HG02885 (cell line): ENCODE data around the gene ALDH16A1.

Experiments used
- ATAC-seq: cut with Tn5 transposase; IDR thresholded peaks from one replicate; pipeline ENCODE4 v1.9.1; 2021; ENCODE audit warnings: mild to moderate bottlenecking; ENCODE audit not compliant: unreplicated experiment, poor library complexity

ALDH16A1 gene

DNA sequence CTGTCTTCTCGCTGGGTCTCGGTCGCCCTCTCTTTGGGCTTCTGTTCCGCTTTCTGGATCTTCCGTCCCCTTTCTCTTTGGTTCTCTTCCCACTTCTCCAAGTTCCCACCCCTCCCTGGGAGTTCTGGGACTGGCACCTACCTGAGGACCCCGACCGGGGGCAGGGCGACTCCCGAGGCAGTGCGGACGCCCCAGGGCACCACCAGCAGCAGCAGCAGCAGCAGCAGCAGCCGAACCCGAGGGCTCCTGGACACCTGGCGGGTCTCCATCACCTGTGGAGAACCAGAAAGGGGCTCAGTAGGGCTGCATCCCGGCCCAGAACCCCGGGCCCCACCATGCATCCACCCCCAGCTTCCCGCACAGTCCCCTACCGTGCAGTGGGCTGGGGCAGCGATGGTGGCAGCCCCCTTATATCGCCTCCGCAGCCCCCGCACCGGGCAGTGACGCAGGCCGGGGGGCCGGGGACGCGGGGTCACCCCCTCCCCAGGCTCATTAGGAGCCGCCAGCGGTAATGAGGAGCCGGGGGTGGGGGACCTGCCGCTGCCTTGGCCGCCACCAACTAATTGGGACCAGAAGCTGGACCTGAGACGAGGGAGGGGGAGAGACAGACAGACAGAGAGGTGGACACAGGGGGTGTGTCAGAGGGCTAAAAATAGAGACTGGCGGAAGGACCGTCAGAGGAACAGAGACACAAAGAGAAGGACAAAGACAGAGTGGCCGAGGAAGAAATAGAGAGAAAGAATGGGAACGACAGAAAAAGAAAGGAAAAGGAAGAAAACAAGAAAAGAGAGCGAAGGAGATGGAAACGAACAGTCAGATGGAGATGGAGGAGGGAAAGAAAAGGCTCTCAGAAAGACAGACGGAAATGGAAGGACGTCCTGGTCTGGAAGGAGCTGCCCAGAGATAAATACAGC is 29.7 kb upstream of the ALDH16A1 start, which contains the start of gene PTH2:
PTH2 (minus strand) TSS at position 371 of the 914 bp plus-strand sequence; CDS start at position 269, 102 bp downstream.
- ATAC-seq, result no peak

DNA sequence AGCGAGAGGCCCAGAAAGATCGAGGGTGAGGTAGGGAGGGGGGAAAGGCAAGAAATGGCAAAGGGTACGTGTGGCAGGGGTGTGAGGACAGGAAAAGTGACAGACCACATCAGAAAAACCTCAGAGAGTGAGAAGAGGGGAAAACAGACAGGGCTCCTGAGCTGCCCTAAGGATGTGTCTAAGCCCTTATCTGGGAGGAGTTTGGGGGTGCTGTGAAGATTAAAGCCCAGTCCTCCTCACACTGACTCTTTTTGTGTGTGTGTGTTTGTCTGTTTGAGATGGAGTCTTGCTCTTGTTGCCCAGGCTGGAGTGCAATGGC is 29.1 kb upstream of the ALDH16A1 start:
- no peak for ATAC-seq

DNA sequence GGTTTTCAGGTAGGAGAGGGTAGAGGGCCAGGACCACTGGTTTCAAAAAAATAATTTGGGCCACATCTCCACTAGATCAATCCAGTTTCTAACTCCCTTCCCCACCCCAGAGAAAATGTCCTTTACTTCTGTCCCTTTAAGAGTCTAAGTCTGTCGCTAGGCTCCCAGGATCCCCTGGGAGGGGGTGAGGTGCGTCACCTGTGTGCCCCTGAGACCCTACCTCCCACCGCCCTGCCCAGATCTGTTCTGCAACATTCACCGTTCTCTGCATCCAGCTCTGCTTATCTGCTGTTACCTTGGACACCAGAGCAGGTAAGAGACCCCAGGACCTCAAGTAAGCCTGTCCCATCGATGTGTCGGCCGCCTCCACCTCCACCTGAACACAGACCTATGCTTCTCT is 27.8 kb upstream of the ALDH16A1 start, which contains the start of gene GFY:
GFY (plus strand) TSS at position 211 of the 400 bp plus-strand sequence. CDS start 1,043 bp downstream, outside the sequence.
- ATAC-seq, result no peak

DNA sequence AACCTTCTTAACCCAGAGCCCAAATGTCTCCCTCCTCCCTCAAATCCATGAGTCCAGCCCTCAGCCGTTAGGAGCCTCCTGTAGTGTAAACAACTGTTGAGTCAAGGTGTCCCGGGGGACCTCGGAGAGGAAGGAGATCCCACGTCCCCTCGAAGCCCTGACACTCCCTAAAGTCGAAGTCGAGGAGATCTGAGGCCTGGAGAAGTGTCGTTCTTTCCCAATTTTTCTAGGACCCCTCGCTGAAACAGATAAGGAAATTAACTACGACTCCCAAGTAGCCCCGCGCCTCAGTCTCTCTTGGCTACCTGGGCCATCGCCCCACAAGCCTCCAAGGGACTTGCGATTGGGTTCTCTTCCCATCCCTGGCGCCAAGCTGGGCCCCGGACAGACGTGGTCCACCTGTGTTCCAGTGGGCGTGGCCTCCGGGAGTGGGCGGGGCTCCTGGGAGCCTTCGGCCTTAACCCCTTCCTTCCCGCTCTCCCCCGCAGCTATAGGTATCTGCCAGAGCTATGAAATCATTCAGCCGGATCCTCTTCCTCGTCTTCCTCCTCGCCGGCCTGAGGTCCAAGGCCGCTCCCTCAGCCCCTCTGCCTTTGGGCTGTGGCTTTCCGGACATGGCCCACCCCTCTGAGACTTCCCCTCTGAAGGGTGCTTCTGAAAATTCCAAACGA is 27.0 kb upstream of the ALDH16A1 start:
- ATAC-seq, result no peak

DNA sequence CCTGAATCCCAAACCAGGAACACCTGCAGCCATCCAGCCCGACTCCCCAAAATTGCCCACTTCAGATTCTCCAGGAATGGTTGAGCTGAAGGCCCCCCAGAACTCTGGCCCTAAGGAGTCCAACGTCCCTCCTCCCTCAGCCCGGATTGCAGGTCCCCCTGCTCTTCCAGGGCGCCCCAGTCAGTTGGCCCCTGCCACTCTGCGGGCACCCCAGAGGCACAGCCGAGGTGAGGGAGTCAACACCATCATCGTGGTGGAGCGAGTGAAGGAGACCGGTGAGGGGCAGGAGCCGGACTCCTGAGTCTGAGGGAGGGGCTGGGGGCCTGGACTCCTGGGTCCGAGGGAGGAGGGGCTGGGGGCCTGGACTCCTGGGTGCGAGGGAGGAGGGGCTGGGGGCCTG is 25.7 kb upstream of the ALDH16A1 start:
- no peak for ATAC-seq

DNA sequence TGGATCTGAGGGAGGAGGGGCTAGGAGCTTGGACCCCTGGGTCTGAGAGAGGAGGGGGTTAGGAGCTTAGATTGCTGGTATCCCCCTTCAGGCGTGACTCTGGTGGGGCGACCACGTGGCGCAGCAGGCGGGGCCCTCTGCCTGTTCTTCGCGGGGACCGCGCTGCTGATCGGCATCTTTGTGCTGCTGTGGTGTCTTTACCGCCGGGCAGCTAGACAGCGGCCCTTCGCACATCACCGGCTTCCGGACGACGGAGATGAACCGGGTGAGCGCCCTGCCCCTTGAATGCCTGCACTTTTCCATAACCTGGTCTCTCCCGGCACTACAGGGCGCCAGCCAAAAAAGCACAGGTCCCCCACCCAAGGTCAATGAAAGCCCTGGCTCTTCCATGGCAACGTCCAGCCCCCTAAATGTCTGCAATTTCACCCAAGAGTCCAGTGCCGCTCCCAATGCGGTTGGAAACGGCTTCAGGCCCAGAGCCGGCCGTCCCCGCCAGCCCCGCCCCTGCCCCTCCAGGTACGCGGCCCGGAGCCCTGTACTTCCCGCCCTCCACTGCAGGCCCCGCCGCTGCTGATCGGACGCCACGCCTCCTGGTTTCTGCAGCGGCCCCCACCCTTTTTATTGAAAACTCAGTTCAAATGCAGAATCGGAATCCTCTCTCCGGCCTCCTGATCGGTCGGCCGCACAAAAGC is 25.0 kb upstream of the ALDH16A1 start:
- no peak for ATAC-seq

DNA sequence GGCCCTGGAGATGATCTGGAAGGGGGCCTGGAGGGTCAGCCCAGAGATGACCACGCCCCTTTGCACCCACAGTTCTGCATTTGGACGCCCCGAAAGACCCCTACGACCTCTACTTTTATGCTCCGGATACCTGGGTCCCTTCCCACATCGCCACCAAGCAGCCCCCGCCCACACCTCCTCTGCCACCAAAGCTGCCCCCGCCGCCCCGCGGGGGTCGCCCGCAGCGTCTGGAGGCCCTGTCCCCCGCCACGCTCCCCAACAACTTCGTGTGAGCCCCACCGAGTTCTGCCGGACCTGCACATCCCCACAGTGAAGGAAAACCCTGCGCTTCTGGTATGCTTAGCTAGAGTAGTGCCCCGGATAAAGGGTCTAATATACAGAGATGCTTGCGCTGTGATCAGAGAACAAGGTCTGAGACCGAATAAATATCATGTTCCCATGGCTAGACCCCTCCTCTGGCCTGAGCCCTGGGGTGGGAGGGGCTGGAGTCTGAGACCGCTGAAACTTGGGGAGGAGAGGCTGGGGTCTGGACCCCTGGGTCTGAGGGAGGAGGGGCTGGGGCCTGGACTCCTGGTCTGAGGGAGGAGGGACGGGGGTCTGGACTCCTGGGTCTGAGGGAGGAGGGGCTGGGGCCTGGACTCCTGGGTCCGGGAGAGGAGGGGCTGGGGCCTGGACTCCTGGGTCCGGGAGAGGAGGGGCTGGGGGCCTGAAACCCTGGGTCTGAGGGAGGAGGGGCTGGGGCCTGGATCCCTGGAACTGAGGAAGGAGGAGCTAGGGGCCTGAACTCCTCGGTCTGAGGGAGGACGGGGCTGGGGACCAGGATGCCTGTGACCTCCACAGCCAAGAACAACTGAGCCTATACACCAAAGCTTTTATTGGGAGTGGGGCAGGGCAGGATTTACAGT is 24.2 kb upstream of the ALDH16A1 start:
- no peak for ATAC-seq

DNA sequence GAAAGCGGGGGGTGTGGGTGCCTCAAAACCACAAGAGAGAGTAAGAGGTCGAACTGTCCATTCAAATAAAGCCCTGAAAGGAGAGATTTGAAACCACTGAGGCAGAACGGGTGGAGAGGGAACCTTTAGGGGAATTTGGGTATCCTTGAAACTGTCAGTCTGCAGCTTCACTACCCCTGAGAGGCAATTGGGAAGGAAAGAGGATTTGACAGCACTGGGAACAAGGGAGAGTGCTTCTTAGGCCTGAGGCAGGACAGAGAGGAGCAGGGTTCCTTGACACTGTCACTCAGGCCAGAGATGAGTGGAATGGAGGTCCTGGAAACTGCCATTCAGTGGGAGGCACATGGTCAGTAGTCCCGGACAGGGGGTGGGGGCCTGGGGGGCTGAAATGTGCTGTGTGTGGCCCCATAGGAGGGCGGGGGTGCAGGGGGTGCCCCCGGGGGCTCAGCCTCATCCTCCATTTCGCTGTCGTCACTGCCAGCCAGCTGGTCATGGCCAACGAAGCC is 22.8 kb upstream of the ALDH16A1 start:
- ATAC-seq, result no peak

DNA sequence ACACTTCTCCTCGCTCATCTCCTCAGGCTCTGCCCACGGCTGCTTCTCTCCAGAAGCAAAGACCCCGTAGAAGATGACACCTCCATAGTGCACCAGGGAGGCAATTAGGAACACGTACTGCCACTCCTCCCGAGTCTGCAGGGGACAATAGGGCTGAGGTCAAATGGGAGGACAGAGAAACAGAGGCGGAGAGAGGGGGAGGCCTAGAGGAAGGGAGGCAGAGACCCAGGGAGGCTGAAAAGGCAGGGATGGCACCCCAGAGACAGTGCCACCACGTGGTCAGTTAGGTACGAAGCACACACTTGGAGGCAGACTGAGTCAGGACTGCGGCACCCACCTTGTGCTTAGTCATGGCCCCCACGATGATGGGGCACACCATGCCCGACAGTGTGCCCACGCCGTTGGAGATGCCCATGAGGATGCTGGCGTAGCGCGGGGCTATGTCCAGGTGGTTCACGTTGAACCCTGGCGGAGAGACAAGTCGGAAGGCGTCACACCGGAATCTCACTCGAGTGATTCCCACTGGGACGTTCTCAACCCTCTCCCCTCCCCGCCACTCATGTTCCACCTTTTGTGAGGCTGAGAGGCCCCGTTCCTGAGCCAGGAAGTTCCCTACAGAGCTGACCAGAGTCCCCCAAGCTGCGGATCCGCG is 22.2 kb upstream of the ALDH16A1 start:
- ATAC-seq, result no peak

DNA sequence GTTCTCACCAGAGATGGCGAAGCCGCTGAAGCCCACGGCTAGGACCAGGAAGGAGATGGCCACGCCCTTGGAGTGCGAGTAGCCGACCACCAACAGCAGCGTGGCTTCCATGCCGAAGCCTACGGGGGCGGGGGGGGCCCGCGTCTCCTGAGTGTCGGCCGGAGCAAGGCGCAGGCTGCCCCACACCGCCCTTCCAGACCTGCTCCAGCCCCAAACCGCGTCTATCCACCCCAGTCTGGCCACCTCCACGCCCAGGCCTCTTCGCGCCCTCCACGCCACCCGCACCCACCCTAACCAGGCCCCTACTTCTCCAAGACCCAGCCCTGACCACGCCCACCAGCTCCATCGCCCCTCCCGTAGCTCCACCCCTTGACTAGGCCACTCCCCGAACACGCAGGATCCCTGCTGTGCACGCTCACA is 21.7 kb upstream of the ALDH16A1 start:
- no peak for ATAC-seq

DNA sequence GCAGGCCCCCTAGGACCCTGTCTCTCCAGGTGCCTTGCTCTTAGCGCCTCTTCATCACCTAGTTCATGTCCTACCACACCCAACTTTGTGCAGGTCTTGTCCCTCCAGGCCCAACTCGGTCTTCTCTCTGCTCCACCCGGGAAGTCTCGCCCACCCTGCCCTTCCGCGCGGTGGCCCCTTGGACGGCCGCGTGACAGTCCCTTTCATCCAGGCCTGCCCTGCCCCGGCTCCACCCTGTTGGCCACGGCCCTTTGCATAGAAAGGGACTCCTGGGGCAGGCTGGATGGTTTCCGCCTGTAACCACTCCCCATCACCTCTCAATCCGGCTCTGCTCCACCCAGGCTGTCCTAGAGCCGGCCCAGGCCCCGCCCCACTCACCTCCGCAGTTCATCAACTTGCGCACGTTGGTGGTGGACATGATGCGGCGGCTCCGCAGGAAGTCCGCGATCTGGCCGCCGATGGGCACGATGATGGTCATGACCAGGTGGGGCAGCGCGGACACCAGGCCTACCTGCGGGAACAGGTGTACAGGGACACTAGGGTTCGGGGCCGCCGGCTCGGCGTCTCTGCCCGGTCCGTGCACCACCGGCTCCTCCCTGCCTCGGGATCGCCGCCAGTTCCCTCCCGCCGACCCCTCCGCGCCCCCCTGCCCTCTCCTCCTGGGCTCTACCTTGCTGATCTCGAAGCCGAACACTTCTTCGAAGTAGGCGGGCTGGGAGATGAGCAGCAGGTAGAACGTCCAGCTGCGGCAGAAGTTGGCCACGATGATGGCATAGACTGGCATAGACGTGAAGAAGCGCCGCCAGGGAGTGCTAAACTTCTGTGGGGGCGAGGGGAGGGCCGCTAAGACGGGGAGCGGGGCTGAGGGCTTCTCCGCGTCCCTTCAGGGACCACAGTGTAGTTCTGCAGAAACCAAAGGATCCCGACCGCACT is 20.6 kb upstream of the ALDH16A1 start:
- no peak for ATAC-seq

DNA sequence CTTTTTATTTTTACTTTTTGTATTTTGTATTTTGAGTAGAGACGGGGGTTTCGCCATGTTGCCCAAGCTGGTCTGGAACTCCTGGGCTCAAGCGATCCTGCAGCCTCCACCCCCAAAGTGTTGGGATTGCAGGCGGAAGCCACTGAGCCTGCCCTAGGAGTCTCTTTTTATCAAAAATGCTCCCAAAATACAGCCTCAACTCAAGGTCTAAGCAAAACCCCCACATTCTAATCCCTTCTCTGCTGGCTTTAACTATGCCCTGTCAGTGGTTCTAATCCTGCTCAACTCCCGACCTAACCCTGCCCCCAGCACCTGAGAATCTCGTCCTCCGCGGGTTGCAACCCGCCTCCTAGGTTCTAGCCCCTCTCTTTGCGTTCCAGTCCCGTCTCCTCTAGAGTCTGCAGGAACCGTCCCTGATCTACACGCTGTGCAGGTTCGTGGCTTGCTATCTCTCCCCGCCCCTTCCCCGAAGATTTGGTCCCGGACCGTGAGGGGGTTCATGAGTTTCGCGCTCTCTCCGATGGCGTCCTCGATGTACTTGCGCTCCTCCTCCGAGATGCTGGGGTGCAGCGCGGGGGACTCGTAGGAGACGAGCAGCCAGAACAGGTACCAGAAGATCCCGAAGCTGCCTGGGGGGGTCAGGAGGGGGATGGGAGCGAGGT is 19.7 kb upstream of the ALDH16A1 start:
- ATAC-seq, result no peak

DNA sequence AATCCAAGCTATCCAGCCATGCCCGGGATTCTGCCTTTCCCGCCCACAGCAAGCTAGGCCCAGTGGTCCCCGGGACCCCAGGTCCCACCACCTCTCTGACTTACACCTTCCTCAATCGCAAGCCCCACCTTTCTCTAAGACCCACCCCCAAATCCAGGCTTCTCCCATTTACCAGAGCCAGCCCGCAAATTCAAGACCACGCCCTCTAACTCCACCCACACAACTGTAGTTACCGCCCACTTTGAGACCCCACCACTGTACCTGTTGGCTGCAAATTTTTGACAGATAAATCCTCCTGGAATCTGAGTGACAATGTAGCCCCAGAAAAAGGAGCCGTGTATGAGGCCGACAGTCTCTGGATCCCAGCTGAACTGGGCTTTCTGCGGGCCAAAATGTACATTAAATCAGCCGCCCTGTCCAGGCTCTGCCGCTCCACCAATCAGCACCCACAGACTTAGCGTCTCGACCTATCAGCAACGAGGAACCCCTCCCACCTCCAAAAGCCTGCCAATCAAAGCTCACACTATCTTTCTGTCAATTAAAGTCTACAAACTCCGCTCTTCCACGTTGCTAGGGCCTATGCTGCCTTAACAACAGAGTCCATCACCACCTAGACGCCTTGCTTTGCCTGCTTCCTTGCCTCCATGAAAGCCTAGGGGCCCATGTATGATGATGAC is 18.0 kb upstream of the ALDH16A1 start:
- no peak for ATAC-seq

DNA sequence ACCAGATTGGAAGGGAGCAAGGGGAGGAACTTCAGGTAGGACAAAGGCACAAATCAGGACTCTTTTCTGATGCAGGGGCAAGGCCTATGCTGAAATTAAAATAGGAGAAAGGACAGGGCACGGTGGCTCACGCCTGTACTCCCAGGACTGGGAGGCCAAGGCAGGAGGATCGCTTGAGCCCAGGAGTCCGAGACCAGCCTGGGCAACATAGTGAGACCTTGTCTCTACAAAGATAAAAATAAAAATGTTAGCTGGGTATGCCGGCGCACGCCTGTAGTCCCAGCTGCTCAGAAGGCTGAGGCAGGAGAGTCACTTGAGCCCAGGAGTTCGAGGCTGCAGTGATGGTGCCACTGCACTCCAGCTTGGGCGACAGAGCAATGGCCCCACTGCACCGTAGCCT is 17.4 kb upstream of the ALDH16A1 start:
- no peak for ATAC-seq

DNA sequence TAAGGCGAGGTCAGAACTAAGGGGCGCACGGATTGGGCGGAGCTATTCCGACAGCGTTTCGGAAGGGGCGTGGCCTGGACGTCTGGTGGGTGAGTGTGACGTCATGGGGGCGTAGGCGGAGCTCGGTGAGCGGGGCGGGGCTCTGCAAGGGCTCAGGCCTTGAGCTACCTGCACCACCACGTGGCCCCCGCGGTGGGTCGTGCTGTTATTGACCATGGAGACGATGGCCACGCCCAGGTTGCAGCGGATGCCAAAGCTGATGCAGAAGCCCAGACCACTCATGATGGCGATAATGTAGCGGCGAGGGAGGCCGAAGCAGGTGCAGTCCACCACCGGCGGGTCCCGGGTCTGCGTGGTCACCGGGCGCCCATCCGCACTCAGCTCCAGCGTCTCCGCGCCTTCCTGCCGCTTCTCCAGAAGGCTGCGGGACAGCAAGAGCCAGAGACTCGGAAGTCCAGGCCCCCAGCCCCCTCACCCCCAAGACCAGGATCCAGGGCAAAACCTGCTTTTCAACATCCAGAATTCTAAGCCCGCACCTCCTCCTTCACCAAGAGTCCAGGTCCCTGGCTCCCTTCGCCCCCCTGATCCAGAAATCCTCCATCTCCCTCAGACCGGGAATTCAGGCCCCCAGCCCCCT is 16.5 kb upstream of the ALDH16A1 start:
- ATAC-seq, result no peak

DNA sequence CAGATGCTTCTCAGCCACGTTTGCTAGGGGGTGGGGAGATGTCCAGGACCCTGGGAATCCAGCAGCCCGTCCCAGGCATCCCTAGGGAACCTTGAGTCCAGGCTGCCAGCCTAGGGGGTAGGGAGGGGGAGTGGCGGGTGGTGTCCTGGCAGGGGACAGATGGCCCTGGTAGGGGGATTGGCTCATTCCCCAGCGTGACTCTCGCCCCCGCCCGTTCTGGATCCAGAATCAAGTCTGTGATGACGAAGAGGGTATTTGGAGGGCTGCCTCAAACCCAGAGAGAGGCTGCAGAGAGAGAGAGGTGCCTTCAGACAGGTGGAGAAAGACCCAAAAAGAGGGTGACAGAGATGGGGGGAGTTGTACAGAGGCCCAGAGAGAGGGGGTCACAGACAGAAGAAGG is 15.8 kb upstream of the ALDH16A1 start:
- no peak for ATAC-seq

DNA sequence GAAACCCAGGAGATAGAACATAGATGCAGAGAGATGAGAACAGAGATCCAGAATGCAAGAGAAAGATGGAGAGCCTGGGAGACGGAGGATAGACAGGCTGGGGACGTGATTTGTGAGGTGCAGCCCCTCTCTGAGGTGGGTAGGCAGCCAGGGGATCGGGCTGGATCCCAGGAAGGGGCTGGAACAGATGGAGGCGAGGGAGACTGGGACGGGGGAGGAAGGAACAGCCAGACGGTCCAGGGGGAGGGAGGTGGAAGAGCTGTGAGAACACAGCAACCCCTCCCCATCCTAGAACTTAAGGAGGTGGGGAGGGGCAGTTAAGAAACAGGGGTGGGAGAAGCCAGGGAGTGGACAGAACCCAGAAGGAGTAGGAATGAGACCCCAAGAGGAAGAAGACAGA is 14.8 kb upstream of the ALDH16A1 start:
- ATAC-seq, result no peak
